NCI-H2227 treated with DMSO at 0.1 percent for 48 hours (cell line): Measurements from ENCODE around the gene KCNG2.

ENCODE experiments used
- DNase-seq: peaks from one replicate; lab custom pipeline; 2025; lab: John Stamatoyannopoulos, UW

KCNG2 gene

GRCh38 chr18:79784965-79785770 is 12.6 kb upstream of the KCNG2 start:
- DNase-seq: no peak

GRCh38 chr18:79785831-79786230 is 11.9 kb upstream of the KCNG2 start:
- no peak for DNase-seq

GRCh38 chr18:79786304-79786703 is 11.4 kb upstream of the KCNG2 start:
- no peak for DNase-seq

- no peak for DNase-seq
These were observed 10.8 kb upstream of the KCNG2 start for GRCh38 chr18:79786786-79787526.

DNA sequence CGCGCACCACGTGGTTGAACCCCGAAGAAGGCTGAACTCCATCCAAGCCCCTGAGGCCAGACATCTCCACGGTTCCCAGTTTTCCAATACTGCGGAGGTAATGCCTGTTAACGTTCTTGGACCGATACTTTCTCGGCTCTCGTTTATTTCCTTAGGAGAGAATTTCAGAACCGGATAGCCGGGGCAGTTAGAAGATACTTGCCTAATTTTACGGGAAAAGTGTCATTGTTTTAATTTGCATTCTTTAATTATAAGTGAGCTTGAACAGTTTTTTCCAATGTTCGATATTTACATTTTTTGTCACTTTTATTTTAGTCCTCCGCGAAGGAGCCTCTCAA is 10.2 kb upstream of the KCNG2 start:
- DNase-seq: no peak

- DNase-seq: no peak
These were observed 9.6 kb upstream of the KCNG2 start for GRCh38 chr18:79787865-79788733.

GRCh38 chr18:79788734-79789085 is 9.0 kb upstream of the KCNG2 start:
- no peak for DNase-seq

GRCh38 chr18:79789091-79789891 is 8.4 kb upstream of the KCNG2 start:
- DNase-seq: no peak

DNA sequence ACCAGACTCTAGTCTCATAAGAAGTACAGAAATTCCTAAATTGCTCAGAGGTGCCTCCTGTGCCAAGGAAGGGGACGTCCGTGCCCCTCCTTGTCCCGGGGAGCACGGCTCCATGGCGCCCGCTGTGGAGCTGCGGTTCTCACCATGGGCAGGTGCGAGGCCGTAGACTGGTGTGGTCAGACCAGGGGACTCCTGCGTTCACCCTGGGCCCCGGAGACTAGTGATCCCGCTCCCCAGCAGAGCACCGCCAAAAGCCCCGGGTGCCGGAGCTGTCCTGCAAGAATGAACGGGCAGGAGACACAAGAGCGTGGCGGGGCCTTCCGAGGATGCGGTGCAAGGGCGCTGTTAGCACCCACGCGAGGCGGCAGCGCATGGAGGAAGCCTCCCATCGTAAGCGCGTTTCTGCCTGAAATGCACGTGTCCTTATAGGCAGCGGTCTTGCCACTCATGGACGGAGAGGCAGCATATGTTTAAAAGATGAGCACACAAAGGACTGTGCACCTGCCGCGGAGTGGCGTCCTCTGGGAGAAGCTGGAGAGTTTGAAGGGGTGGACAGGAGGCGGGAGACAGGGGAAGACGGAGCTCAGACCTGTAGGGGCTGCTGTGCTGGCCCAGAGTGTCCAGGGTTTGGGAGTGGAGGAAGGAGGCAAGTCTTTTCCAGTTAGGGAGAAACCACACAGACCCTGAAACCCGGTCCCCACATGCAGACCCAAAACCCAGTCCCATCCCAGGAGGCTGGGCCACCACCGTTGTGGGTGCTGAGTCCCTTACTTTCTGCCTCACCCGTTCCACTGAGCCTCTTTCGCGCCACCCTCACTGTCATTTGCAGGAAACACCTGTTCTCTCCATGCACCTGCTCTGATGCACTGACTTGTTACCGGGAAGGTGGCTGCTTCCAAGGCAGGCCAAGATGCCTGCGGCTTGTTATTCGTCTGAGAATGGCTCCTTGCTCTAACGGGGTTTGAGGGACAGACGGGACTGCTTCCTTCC is 7.5 kb upstream of the KCNG2 start:
- no peak for DNase-seq

DNA sequence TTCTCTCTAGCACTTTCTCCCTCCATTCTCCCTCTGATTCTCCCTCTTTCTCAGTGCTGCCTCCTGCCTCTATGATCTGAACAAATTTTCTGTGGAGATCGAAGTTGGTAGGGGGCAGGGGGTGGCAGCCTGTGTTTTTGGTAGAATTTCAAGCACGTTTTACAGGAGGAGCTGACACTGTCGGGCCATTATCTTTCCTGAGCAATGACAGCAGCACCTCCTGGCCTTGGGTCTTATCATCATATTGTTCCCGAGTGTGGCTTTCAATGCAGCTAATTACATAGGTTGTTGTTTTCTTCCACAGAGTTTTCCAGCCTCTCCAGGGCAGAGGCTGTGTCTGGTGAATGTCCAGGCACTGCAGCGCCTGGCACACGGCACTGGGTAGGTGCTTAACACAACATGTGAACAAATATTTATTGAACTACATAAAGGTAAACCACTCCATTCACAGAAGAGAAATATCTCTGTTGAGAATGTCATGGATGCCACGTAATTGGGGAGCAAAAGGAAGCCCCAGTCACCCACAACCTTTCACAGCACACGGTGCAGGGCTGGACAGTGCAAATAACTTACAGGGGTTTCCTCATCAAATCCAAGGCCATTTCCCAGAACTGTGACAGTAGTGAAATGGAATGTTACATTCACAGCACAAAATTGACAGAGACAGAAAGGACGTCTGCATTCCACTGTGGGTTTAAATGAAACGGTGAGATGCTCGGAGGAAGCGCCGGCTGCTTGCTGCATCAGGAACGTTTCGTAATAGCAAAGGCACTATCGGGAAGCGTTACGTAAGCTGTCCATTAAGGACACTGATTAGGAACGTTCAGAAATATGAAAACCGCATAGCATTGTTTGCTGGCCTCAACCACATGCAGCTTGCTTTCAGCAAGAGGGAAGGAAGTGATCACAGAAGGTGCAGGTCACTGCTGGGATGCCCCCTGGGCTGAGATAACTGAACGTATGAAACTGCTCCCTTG is 6.5 kb upstream of the KCNG2 start:
- DNase-seq: no peak

DNA sequence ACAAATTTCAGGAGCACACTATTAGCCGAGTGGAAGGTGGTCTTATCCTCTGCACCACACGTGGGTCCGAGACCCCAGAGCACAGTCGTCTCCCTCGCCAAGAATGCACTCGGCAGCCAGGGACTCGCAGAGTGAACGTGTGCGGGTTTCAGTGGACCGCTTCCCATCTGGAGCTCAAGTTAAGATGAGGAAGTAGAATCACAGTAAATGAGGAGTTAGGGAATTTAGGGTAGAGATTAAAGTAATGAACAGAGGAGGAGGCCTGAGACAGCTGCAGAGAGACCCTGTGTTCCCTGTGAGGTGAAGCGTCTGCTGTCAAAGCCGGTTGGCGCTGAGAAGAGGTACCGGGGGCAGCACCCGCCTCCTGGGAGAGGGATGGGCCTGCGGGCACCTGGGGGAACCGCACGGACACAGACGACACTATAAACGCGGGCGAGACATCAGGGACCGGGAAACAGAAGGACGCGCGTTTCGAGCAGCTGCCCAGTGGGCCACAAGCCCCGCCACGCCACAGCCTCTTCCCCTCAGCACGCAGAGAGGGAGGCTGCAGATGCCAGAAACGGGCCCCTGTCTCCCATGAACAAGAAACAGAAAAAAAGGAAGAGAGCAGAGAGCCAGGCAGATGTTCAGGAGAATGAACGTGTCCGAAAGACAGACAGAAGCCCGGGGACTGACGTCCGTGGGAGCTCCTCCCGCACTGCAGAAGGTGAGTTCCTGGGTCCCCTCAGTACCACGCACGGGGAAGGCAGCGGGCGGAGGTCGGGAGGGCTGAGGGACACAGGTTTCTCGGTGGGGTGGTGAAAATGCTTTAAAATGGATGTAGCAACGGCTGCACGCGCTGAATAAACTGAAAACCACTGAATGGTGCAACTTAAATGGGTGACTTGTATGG is 5.4 kb upstream of the KCNG2 start:
- DNase-seq: no peak

GRCh38 chr18:79792988-79793355 is 4.8 kb upstream of the KCNG2 start:
- no peak for DNase-seq

- no peak for DNase-seq
These were observed 2.9 kb upstream of the KCNG2 start for GRCh38 chr18:79794846-79795245.

DNA sequence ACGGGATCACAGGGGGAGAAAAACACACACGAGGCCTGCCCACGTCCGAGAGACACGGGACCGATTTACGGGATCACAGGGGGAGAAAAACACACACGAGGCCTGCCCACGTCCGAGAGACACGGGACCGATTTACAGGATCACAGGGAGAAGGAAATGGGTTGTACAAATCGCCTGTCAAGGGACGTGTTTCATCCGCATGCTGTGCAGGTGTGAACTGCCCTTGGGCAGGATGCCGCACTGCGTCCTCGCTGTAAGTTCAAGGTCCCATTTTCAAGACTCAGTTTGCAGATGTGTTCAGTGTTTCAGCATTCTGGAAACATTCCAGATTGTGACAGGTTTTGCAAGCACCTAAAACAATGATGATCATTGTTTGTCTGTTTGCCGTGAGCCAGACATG is 2.3 kb upstream of the KCNG2 start:
- no peak for DNase-seq

- no peak for DNase-seq
These were observed 1.7 kb upstream of the KCNG2 start for GRCh38 chr18:79796016-79796415.

DNA sequence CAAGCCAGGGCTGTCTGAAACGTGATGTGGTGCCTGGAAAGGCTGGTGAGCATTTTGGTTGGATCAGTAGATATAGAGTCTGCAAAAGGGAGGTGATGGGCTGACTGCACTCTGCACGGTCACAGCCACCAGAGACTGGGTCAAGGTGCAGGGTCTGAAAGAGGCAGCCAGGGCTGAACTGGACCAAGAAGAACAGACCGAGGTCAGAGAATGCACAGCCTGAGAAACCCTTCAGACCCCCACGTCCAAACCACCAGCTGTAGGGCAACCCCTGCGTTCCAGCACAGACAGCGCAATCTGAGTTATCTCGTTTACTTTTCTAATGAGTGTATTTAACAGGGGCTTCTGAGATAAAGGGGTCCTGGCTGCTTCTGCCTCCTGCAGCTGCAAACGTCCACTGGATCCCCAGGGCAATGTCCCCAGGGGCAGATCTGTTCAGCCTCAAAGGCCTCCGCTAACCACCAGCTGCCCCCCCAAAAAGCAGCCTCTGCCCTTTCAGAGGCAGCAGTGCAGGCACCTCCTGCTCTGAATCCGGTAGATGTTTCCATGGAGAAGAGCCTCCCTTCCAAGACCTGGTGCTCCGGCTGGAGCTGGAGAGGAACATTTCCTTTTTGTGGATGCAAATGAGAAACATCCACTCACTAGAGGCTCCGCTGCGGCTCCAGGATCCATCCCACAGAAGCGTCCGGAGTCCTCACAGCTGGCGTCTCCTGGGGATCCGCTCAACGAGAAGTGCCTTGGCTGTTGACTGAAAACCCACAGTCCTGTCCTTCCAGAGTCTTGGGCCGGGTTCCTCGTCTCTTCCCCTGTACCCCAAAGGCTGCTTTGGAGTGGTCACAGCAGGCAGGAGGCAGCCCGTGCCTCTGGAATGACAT is 970 bp upstream of the KCNG2 start:
- DNase-seq: no peak

DNA sequence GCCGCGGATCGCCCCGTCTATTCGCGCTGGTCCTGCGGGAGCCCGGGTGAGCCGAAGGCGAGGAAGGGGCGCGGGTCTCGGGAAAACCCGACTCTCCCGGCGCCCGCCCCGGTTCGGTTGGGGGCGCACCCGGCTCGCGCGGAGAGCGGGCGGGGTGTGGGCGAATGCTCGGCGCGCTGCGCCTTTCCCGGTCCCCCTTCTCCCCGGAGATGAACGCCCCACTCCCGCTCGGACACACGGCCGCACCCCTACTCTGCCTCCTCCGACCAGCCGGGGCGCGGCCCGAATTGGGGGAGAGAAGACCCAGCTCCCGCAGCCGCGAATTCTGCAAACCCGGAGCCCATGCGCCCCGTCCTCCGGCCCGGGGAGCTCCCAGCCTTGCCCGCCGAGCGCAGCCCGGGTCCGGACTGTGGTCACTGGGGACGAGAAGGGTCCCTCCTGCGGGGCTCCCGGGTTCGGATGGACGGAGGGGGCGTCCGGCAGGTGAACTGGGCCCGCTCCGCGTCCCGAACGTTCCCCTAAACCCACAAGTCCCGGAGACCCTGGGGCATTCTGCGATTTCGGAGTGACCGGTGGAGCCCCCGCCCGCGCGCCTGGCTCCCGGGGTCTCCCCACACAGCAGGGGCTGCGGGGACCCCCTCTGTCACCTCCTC is 734 bp downstream of the KCNG2 start:
- no peak for DNase-seq
